ENCODE results near the gene CHD5. TPM values are rescaled to one million over a fixed set of nuclear protein-coding genes. Genes with fewer than 3 reads are reported as not detected.

Gene CHD5
- total RNA-seq, 2 donors from 2014 or later = 1.1 to 3.2 TPM

GRCh38 chr1:6134206-6134605, 45.9 kb downstream of the CHD5 start:
- Histone ChIP-seq H3K4me1 (ENCODE audit: control insufficient read depth in 1 of 2, low read depth in 2 of 2) (no peaks in the 10 kb centered on the region), H3K36me3 (no peaks in the 10 kb centered on the region), H3K27me3 (replicated peaks; ENCODE audit: insufficient read depth) (no peaks in the 10 kb centered on the region), H3K27ac (no peak overlapping the region), H3K9me3 (no peaks in the 10 kb centered on the region), H3K4me3 (no peak overlapping the region)
- no peak for DNase-seq (ENCODE audit: low spot score)
- ATAC-seq (ENCODE audit: insufficient number of reproducible peaks, low FRiP score, low read depth) = no peak
- no peak for TF ChIP-seq CTCF (IDR thresholded peaks at IDR 0.05)

- DNase-seq (ENCODE audit: low spot score) = no peak
- no peak for ATAC-seq (ENCODE audit: insufficient number of reproducible peaks, low FRiP score, low read depth)
Measured at GRCh38 chr1:6133146-6133895, 46.8 kb downstream of the CHD5 start.

DNA sequence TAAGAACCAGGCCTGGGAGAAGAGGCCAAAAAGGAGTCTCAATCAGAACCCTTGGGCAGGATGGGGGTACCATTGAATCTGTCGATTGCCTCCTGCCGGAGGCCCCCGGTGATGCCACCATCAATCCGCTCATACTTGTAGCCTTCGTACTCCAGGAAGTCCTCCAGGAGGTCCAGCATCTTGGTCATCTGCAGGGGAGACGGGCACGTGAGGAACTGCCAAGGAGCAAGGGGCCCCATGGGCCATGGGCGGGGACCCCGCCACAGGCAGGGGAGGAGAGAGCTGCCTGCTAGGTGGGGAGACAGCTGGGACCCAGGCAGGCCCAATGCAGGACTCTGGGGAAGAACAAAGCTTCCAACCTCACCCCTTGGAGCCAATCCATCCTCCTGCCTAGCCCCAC, 48.6 kb downstream of the CHD5 start:
- H3K4me3 ChIP-seq = no peak overlapping the region
- ATAC-seq (ENCODE audit: insufficient number of reproducible peaks, low FRiP score, low read depth) (no peak), DNase-seq (ENCODE audit: low spot score) (no peak)
- H3K9me3 ChIP-seq = no peaks in the 10 kb centered on the region
- no peak for TF ChIP-seq CTCF (IDR thresholded peaks at IDR 0.05)
- H3K36me3 ChIP-seq = no peaks in the 10 kb centered on the region
- H3K27ac ChIP-seq = no peak overlapping the region
- H3K27me3 ChIP-seq (replicated peaks; ENCODE audit: insufficient read depth) = no peaks in the 10 kb centered on the region
- H3K4me1 ChIP-seq (ENCODE audit: control insufficient read depth in 1 of 2, low read depth in 2 of 2) = no peaks in the 10 kb centered on the region

More at GRCh38 chr1:6133146-6133895, 46.8 kb downstream of the CHD5 start:
- H3K4me3 ChIP-seq = no peak overlapping the region
- H3K27me3 ChIP-seq (replicated peaks; ENCODE audit: insufficient read depth) = no peaks in the 10 kb centered on the region
- H3K9me3 ChIP-seq = no peaks in the 10 kb centered on the region
- no peaks in the 10 kb centered on the region for H3K4me1 ChIP-seq (ENCODE audit: control insufficient read depth in 1 of 2, low read depth in 2 of 2)
- H3K27ac ChIP-seq = no peak overlapping the region
- TF ChIP-seq CTCF (IDR thresholded peaks at IDR 0.05) = no peak
- no peaks in the 10 kb centered on the region for H3K36me3 ChIP-seq

DNA sequence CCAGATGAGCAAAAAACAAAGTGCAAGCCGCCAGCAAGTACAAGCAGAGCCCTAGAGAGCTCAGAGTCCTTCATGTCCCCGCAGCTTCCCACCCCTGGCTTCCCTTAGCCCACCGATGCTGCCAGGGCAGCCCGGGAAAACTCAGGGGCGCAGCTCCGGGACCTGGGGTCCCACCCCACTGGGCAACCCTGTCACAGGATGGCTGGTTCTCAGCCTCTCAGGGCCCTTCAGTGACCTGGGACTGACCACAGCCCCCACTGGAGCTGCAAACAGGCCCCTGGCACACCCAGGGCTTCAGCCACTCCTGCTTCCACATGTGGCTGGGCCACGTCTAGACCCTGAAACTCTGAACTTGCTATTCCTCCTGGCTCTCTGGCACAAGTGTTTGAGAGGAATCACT, 49.5 kb downstream of the CHD5 start:
- no peaks in the 10 kb centered on the region for H3K36me3 ChIP-seq
- no peak for ATAC-seq (ENCODE audit: insufficient number of reproducible peaks, low FRiP score, low read depth)
- H3K4me3 ChIP-seq = no peak overlapping the region
- no peaks in the 10 kb centered on the region for H3K4me1 ChIP-seq (ENCODE audit: control insufficient read depth in 1 of 2, low read depth in 2 of 2)
- no peak overlapping the region for H3K27ac ChIP-seq
- DNase-seq (ENCODE audit: low spot score) = no peak
- H3K27me3 ChIP-seq (replicated peaks; ENCODE audit: insufficient read depth) = no peaks in the 10 kb centered on the region
- no peaks in the 10 kb centered on the region for H3K9me3 ChIP-seq
- no peak for TF ChIP-seq CTCF (IDR thresholded peaks at IDR 0.05)

DNA sequence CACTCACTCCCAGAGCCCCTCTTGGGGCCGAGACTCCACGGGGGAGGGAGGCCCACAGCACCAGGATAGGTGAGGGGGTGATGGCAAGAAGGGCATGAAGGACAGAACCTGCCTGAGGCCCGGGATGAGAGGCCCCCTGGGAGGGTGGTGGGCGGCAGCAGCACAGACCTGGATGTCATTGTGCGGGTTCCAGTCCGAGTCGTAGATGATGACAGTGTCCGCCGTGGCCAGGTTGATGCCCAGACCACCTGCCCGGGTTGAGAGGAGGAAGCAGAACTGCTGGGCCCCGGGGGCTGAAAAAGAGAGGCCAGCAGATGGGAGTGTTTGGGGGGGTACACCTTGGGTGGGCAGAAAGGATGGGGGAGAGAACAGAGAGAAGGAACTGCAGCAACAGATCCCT, 50.1 kb downstream of the CHD5 start:
- no peaks in the 10 kb centered on the region for H3K4me1 ChIP-seq (ENCODE audit: control insufficient read depth in 1 of 2, low read depth in 2 of 2)
- ATAC-seq (ENCODE audit: insufficient number of reproducible peaks, low FRiP score, low read depth) = no peak
- H3K4me3 ChIP-seq = no peak overlapping the region
- DNase-seq (ENCODE audit: low spot score) = no peak
- no peaks in the 10 kb centered on the region for H3K27me3 ChIP-seq (replicated peaks; ENCODE audit: insufficient read depth)
- no peak overlapping the region for H3K27ac ChIP-seq
- H3K36me3 ChIP-seq = no peaks in the 10 kb centered on the region
- no peak for TF ChIP-seq CTCF (IDR thresholded peaks at IDR 0.05)
- no peaks in the 10 kb centered on the region for H3K9me3 ChIP-seq

Data from thoracic aorta (tissue), 2 donors.